A549 (cell line): ENCODE results near the gene GPR146. TPM values are rescaled to one million over a fixed set of nuclear protein-coding genes. Genes with fewer than 3 reads are reported as not detected.

Experiments
- ATAC-seq, 2 experiments: fragments of 200-7000 bp in 1 of 2; fragments of >200 bp in 1 of 2; cut with Nextera tagmentation in 1 of 2; cut with Tn5 transposase in 1 of 2; 3 replicates each; pipeline versions ENCODE4 v1.8.0 to v1.9.1; 2018 to 2020; ENCODE audit warnings: mild to moderate bottlenecking in 1 of 2, moderate library complexity in 1 of 2
- CTCF ChIA-PET: fragments of 300-600 bp; sonication (Branson Sonifier 250); formaldehyde crosslinking; extraction: SDS; loops from one replicate; lab custom pipeline; 2021; ENCODE audit warnings: antibody characterized with exemption, inconsistent platforms; lab: Yijun Ruan, JAX
- POLR2A ChIA-PET: fragments of 350-600 bp; formaldehyde crosslinking; extraction: SDS; loops from one replicate; lab custom pipeline; 2021; ENCODE audit warnings: antibody characterized with exemption, inconsistent platforms; lab: Yijun Ruan, JAX
- DNase-seq, 2 experiments: peaks; one replicate each; pipeline versions ENCODE4 v3.0.0 to v3.0.0-alpha.2; 2011 to 2016; ENCODE audit warnings: low read depth in 1 of 2, low spot score in 1 of 2
- FAIRE-seq: peaks from 2 replicates; lab custom pipeline; 2011; peaks lifted over from hg19 to GRCh38; lab: Jason Lieb, UNC
- H3K27ac ChIP-seq, 2 experiments: fragments of >200 bp; sonication (Bioruptor Twin); formaldehyde crosslinking; 3 replicates each; pipeline ENCODE4 v1.5.1; 2016 to 2017
- H3K4me1 ChIP-seq: fragments of >200 bp; sonication (Bioruptor Twin); formaldehyde crosslinking; 3 replicates; pipeline ENCODE4 v1.6.1; 2016
- H3K4me2 ChIP-seq: fragments of >200 bp; sonication (Bioruptor Twin); formaldehyde crosslinking; 3 replicates; pipeline ENCODE4 v1.6.1; 2016
- H3K4me3 ChIP-seq: fragments of >200 bp; sonication (Bioruptor Twin); formaldehyde crosslinking; 3 replicates; pipeline ENCODE4 v1.5.1; 2016
- H3K9me3 ChIP-seq: fragments of >200 bp; sonication (Bioruptor Twin); formaldehyde crosslinking; 3 replicates; pipeline ENCODE4 v1.6.1; 2016
- BCL3 ChIP-seq: fragments of >200 bp; sonication (Bioruptor Twin); formaldehyde crosslinking; IDR thresholded peaks from 3 replicates; pipeline ENCODE4 v1.6.1; 2016
- CBX2 ChIP-seq: fragments of 200-600 bp; sonication (generic); IDR thresholded peaks from 2 replicates; pipeline ENCODE4 v1.6.1; 2016; ENCODE audit warnings: low read depth, mild to moderate bottlenecking, borderline replicate concordance
- CEBPB ChIP-seq, 2 experiments: fragments of >200 bp in 1 of 2; sonication (Bioruptor Twin) in 1 of 2; formaldehyde crosslinking in 1 of 2; IDR thresholded peaks; 2 replicates each; pipeline ENCODE4 v1.6.1; 2012 to 2016
- CHD4 ChIP-seq: fragments of 200-600 bp; sonication (generic); IDR thresholded peaks from 2 replicates; pipeline ENCODE4 v1.6.1; 2016; ENCODE audit warnings: antibody characterized with exemption, mild to moderate bottlenecking, borderline replicate concordance
- EHMT2 ChIP-seq: fragments of 200-600 bp; sonication (generic); IDR thresholded peaks from 2 replicates; pipeline ENCODE4 v1.6.1; 2016; ENCODE audit warnings: antibody characterized with exemption, low read depth, mild to moderate bottlenecking, moderate library complexity
- FOSB ChIP-seq: fragments of 250-450 bp; sonication (Bioruptor Pico); IDR thresholded peaks from 2 replicates; pipeline ENCODE4 v1.5.0; 2020; ENCODE audit warnings: mild to moderate bottlenecking, moderate library complexity
- FOXS1 ChIP-seq: fragments of 250-450 bp; sonication (Bioruptor Pico); IDR thresholded peaks from 2 replicates; pipeline ENCODE4 v1.5.0; 2020; ENCODE audit warnings: mild to moderate bottlenecking, moderate library complexity
- GATA3 ChIP-seq: IDR thresholded peaks from 2 replicates; pipeline ENCODE4 v1.6.1; 2012; ENCODE audit warnings: borderline replicate concordance
- HOXB13 ChIP-seq: fragments of 250-450 bp; sonication (Bioruptor Pico); IDR thresholded peaks from 2 replicates; pipeline ENCODE4 v1.5.0; 2020; ENCODE audit warnings: low read depth, mild to moderate bottlenecking, moderate library complexity
- JUN ChIP-seq, 2 experiments: fragments of >200 bp; sonication (Bioruptor Twin); formaldehyde crosslinking; IDR thresholded peaks; 2 replicates in 1 of 2; 3 replicates in 1 of 2; pipeline ENCODE4 v1.6.1; 2016 to 2017
- KDM5A ChIP-seq: fragments of 200-600 bp; sonication (generic); IDR thresholded peaks from 2 replicates; pipeline ENCODE4 v1.6.1; 2016; ENCODE audit warnings: antibody characterized with exemption, mild to moderate bottlenecking
- MAZ ChIP-seq: fragments of 150-350 bp; IDR thresholded peaks from 2 replicates; pipeline ENCODE4 v1.6.1; 2014; ENCODE audit warnings: antibody characterized with exemption, low read depth, low read length, borderline replicate concordance
- MYC ChIP-seq: IDR thresholded peaks from 2 replicates; pipeline ENCODE4 v1.6.1; 2012; ENCODE audit warnings: mild to moderate bottlenecking, inconsistent platforms, low read length, improper control_type of control experiment, borderline replicate concordance
- NPAS2 ChIP-seq: fragments of 250-450 bp; sonication (Bioruptor Pico); IDR thresholded peaks from 2 replicates; pipeline ENCODE4 v1.8.0; 2022; ENCODE audit warnings: mild to moderate bottlenecking, moderate library complexity, borderline replicate concordance
- NR3C1 ChIP-seq: fragments of >200 bp; sonication (Bioruptor Twin); formaldehyde crosslinking; IDR thresholded peaks from 3 replicates; pipeline ENCODE4 v1.6.1; 2017
- PHF8 ChIP-seq: fragments of 200-600 bp; sonication (generic); IDR thresholded peaks from 2 replicates; pipeline ENCODE4 v1.6.1; 2016; ENCODE audit warnings: low read depth, mild to moderate bottlenecking, antibody characterized with exemption, moderate library complexity, borderline replicate concordance
- POLR2A ChIP-seq: IDR thresholded peaks from 2 replicates; pipeline ENCODE4 v1.6.1; 2012; ENCODE audit warnings: mild to moderate bottlenecking, low read length
- RARB ChIP-seq: fragments of 250-450 bp; sonication (Bioruptor Pico); IDR thresholded peaks from 2 replicates; pipeline ENCODE4 v1.8.0; 2021; ENCODE audit warnings: mild to moderate bottlenecking, moderate library complexity
- RCOR1 ChIP-seq: fragments of 150-350 bp; IDR thresholded peaks from 2 replicates; pipeline ENCODE4 v1.6.1; 2014; ENCODE audit warnings: antibody characterized with exemption, low read length, low read depth
- RFX5 ChIP-seq: fragments of 450-650 bp; IDR thresholded peaks from 2 replicates; pipeline ENCODE4 v1.7.1; 2014; ENCODE audit warnings: antibody characterized with exemption, mild to moderate bottlenecking, moderate library complexity
- SMC3 ChIP-seq: fragments of >200 bp; sonication (Bioruptor Twin); formaldehyde crosslinking; IDR thresholded peaks from 3 replicates; pipeline ENCODE4 v1.6.1; 2018; ENCODE audit warnings: inconsistent platforms
- SREBF2 ChIP-seq: fragments of 450-650 bp; IDR thresholded peaks from 2 replicates; pipeline ENCODE4 v1.6.1; 2014; ENCODE audit warnings: mild to moderate bottlenecking, moderate library complexity
- TFCP2L1 ChIP-seq: fragments of 250-450 bp; sonication (Bioruptor Pico); IDR thresholded peaks from 2 replicates; pipeline ENCODE4 v1.5.0; 2021; ENCODE audit warnings: mild to moderate bottlenecking
- ZFP36 ChIP-seq: fragments of 450-650 bp; IDR thresholded peaks from 2 replicates; pipeline ENCODE4 v1.6.1; 2014; ENCODE audit warnings: borderline replicate concordance; ENCODE audit not compliant: partially characterized antibody
- ZNF302 ChIP-seq: fragments of 250-450 bp; sonication (Bioruptor Pico); IDR thresholded peaks from 2 replicates; pipeline ENCODE4 v1.9.0; 2021; ENCODE audit warnings: inconsistent platforms, mild to moderate bottlenecking, moderate library complexity
- ZSCAN20 ChIP-seq: fragments of 250-450 bp; sonication (Bioruptor Pico); IDR thresholded peaks from 2 replicates; pipeline ENCODE4 v1.8.0; 2022; ENCODE audit warnings: mild to moderate bottlenecking, moderate library complexity
- WGBS: methylation state at CpG from one replicate; pipeline ENCODE4 v1.1.6; 2017; ENCODE audit errors: missing lambda C conversion rate; 5-methylcytosine and 5-hydroxymethylcytosine counted together
- polyA plus RNA-seq, 4 experiments: library from polyadenylated mRNA; depleted of rRNA in 3 of 4; stranded (reverse); fragments of >200 nt; fragmentation: RNase III in 1 of 4; extraction: RNeasy Plus Mini Kit Qiagen cat#74134 plus additional on column Dnase treatment in 1 of 4; gene quantifications; 2 replicates in 3 of 4; 3 replicates in 1 of 4; pipeline ENCODE4 v1.2.3, GENCODE V29; 2011 to 2017
- TF ChIP-seq, protein P1 (sequence below): IDR thresholded peaks from 2 replicates; pipeline ENCODE4 v1.6.1; 2012; ENCODE audit warnings: low read depth, borderline replicate concordance
- TF ChIP-seq, protein P2 (sequence below): fragments of 250-450 bp; sonication (Bioruptor Pico); IDR thresholded peaks from 2 replicates; pipeline ENCODE4 v1.5.0; 2020; ENCODE audit warnings: low read depth, mild to moderate bottlenecking, moderate library complexity
- TF ChIP-seq, protein P3 (sequence below): fragments of 450-650 bp; IDR thresholded peaks from 2 replicates; pipeline ENCODE4 v1.6.1; 2014; ENCODE audit warnings: antibody characterized with exemption

Gene GPR146
- polyA plus RNA-seq, 2 of the 4 experiments (the other 2 are of a cell fraction), result 0.50 to 0.75 TPM

DNA sequence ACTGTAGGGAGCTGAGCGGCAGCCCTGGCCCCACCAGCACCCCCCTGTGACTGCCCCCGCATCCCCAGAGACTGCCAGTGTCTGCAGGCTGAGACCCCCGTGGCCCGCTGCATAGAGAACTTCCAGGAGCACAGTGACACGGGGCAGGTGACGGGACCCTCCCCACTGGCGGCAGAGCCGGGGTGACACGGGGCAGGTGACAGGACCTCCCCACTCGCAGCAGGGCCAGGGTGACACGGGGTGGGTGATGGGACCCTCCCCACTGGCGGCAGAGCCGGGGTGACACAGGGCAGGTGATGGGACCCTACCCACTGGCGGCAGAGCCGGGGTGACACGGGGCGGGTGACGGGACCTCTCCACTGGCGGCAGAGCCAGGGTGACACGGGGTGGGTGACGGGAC lies 45.9 kb downstream of the GPR146 start (continued):
- TF ChIP-seq SREBF2 (no peak), NPAS2 (no peak), EHMT2 (no peak)

- WGBS, result 86% methylated on average over 26 of the region's 28 CpGs
- CTCF ChIA-PET, result interaction anchor here (0.7 to 9.7 kb wide), 9 partner anchors 9 to 977 kb away, joined by 3 to 102 read pairs (median 4); no protein-coding TSS in a partner anchor
- H3K27ac ChIP-seq, result no peak overlapping the region
- TF ChIP-seq JUN (IDR thresholded peaks at IDR 0.05) (no peak), ZSCAN20 (CRISPR knock-in tag) (no peak), RFX5 (no peak), KDM5A (no peak), RCOR1 (no peak), SREBF2 (no peak), FOSB (CRISPR knock-in tag) (no peak), CBX2 (no peak)
- no peak overlapping the region for H3K4me2 ChIP-seq
- peaks cover 21% of the 10 kb centered on the region for H3K4me1 ChIP-seq
- no peaks in the 10 kb centered on the region for H3K9me3 ChIP-seq
- ATAC-seq (no peak), DNase-seq (no peak), FAIRE-seq (no peak)
- H3K4me3 ChIP-seq, result no peak overlapping the region
- POLR2A ChIA-PET, result no interaction called here
Measured at GRCh38 chr7:1090686-1091643, 46.6 kb downstream of the GPR146 start.

DNA sequence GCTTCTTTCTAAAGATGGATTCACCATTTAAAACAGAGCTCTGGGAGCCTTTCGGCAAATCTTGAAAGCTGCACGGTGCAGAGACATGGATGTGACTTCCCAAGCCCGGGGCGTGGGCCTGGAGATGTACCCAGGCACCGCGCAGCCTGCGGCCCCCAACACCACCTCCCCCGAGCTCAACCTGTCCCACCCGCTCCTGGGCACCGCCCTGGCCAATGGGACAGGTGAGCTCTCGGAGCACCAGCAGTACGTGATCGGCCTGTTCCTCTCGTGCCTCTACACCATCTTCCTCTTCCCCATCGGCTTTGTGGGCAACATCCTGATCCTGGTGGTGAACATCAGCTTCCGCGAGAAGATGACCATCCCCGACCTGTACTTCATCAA lies 47.3 kb downstream of the GPR146 start:
- 96% methylated on average over 18 of the region's 18 CpGs for WGBS
- no peak for TF ChIP-seq ZNF302
- TF ChIP-seq POLR2A, result no peak
- no peak for TF ChIP-seq ZFP36
- no peak for TF ChIP-seq HOXB13
- no peak for TF ChIP-seq RCOR1
- TF ChIP-seq, protein P1, sequence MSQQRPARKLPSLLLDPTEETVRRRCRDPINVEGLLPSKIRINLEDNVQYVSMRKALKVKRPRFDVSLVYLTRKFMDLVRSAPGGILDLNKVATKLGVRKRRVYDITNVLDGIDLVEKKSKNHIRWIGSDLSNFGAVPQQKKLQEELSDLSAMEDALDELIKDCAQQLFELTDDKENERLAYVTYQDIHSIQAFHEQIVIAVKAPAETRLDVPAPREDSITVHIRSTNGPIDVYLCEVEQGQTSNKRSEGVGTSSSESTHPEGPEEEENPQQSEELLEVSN, result no peak
- no peak for TF ChIP-seq PHF8
- TF ChIP-seq ZSCAN20 (CRISPR knock-in tag), result no peak
- TF ChIP-seq CEBPB (IDR thresholded peaks at IDR 0.05), result no peak
- no peak for TF ChIP-seq MYC
- TF ChIP-seq, all 56 proteins: peak for 0
- H3K4me3 ChIP-seq, result no peak overlapping the region
- H3K4me2 ChIP-seq, result no peak overlapping the region
- POLR2A ChIA-PET, result no interaction called here
- H3K9me3 ChIP-seq, result no peaks in the 10 kb centered on the region
- ATAC-seq (no peak), DNase-seq (no peak), FAIRE-seq (no peak)
- peaks cover 16% of the 10 kb centered on the region for H3K4me1 ChIP-seq
- CTCF ChIA-PET, result interaction anchor here (0.8 to 9.7 kb wide), 8 partner anchors 10 to 99 kb away, joined by 3 to 102 read pairs (median 15); no protein-coding TSS in a partner anchor
- no peak overlapping the region for H3K27ac ChIP-seq

- H3K4me3 ChIP-seq, result no peak overlapping the region
- no peak for DNase-seq
- ChIA-PET POLR2A (no interaction called here), CTCF (interaction anchor here (1.0 to 9.7 kb wide), 7 partner anchors 10 to 100 kb away, joined by 3 to 102 read pairs (median 26); no protein-coding TSS in a partner anchor)
- H3K27ac ChIP-seq, result no peak overlapping the region
- ATAC-seq, result no peak
- H3K9me3 ChIP-seq, result no peaks in the 10 kb centered on the region
- H3K4me1 ChIP-seq, result peaks cover 13% of the 10 kb centered on the region
- FAIRE-seq, result no peak
- H3K4me2 ChIP-seq, result no peak overlapping the region
- 96% methylated on average over 40 of the region's 40 CpGs for WGBS
- TF ChIP-seq JUN (IDR thresholded peaks at IDR 0.05) (no peak), GATA3 (no peak), MAZ (no peak), RCOR1 (no peak), NR3C1 (no peak), BCL3 (no peak), FOXS1 (CRISPR knock-in tag) (no peak), HOXB13 (no peak), SMC3 (no peak), CEBPB (IDR thresholded peaks at IDR 0.05) (no peak), ZFP36 (no peak), RARB (no peak), TFCP2L1 (CRISPR knock-in tag) (no peak), CHD4 (no peak)
- TF ChIP-seq, protein P2, sequence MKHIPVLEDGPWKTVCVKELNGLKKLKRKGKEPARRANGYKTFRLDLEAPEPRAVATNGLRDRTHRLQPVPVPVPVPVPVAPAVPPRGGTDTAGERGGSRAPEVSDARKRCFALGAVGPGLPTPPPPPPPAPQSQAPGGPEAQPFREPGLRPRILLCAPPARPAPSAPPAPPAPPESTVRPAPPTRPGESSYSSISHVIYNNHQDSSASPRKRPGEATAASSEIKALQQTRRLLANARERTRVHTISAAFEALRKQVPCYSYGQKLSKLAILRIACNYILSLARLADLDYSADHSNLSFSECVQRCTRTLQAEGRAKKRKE (CRISPR knock-in tag), result no peak
- TF ChIP-seq, protein P3, sequence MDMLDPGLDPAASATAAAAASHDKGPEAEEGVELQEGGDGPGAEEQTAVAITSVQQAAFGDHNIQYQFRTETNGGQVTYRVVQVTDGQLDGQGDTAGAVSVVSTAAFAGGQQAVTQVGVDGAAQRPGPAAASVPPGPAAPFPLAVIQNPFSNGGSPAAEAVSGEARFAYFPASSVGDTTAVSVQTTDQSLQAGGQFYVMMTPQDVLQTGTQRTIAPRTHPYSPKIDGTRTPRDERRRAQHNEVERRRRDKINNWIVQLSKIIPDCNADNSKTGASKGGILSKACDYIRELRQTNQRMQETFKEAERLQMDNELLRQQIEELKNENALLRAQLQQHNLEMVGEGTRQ, result no peak
Measured at GRCh38 chr7:1092161-1092632, 47.9 kb downstream of the GPR146 start.
